Retinal pigment epithelial cell (primary cell): ENCODE data around the gene PRTFDC1.

ENCODE experiments used
- DNase-seq: peaks from one replicate; pipeline ENCODE4 v3.0.0-alpha.2; 2010; ENCODE audit warnings: low read depth
- H3K4me3 ChIP-seq: 2 replicates; pipeline ENCODE4 v1.5.1; 2011; ENCODE audit warnings: mild to moderate bottlenecking, low read length, control low read depth, moderate library complexity
- TF ChIP-seq, protein P1 (sequence below): conservative IDR thresholded peaks from 2 replicates; pipeline ENCODE4 v1.5.1; 2011; ENCODE audit warnings: low read depth, low read length, control low read depth, inconsistent platforms

Gene PRTFDC1

GRCh38 chr10:24912215-24912614, 40.2 kb downstream of the PRTFDC1 start:
- no peak overlapping the region for H3K4me3 ChIP-seq
- no peak for DNase-seq
- TF ChIP-seq, protein P1, sequence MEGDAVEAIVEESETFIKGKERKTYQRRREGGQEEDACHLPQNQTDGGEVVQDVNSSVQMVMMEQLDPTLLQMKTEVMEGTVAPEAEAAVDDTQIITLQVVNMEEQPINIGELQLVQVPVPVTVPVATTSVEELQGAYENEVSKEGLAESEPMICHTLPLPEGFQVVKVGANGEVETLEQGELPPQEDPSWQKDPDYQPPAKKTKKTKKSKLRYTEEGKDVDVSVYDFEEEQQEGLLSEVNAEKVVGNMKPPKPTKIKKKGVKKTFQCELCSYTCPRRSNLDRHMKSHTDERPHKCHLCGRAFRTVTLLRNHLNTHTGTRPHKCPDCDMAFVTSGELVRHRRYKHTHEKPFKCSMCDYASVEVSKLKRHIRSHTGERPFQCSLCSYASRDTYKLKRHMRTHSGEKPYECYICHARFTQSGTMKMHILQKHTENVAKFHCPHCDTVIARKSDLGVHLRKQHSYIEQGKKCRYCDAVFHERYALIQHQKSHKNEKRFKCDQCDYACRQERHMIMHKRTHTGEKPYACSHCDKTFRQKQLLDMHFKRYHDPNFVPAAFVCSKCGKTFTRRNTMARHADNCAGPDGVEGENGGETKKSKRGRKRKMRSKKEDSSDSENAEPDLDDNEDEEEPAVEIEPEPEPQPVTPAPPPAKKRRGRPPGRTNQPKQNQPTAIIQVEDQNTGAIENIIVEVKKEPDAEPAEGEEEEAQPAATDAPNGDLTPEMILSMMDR: no peak

GRCh38 chr10:24911029-24911428, 41.4 kb downstream of the PRTFDC1 start:
- TF ChIP-seq, protein P1: no peak
- no peak for DNase-seq
- no peak overlapping the region for H3K4me3 ChIP-seq

DNA sequence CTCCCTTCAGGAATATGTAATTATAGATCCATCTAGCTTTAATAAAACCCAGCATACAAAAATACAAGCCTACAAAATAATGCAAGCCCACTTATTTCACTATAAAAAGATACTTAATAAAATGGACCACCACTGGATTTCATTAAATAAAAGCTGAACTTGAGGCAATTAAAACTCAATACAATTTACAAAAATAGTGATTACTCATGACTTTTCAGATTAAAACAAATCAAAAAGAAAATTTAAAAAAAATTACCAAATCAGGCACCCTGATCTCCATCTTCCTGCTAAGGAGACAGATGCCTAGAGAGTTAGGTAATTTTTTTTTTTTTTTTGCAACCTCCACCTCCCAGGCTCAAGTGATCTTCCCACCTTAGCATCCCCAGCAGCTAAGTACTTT, 41.8 kb downstream of the PRTFDC1 start:
- TF ChIP-seq, protein P1: no peak
- H3K4me3 ChIP-seq: no peak overlapping the region
- DNase-seq: no peak

DNA sequence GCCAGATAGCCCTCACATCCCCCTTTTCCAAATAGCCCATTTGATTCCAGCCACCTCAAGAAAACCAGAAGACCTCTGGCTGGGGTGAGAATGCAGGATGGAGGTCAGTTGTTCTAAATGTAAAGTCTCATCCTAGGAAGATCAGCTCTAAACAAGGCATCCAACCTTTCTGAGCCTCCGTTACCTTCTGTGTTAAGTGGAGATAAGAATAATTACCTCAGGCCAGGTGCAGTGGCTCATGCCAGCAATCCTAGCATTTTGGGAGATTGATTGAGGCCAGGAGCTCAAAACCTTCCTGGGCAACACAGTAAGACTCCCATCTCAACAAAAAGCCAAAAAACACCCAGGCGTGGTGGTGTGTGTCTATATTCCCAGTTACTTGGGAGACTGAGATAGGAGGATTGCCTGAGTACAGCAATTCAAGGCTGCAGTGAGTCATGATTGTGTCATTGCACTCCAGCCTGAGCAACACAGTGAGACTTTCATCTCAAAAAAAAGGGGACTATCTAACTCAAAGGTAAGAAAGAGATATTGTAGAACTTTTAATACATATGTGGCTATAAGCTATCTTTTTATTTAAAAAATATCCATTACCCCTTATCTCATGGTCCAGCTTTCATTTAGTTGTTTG, 43.5 kb downstream of the PRTFDC1 start:
- DNase-seq: no peak
- TF ChIP-seq, protein P1: no peak

GRCh38 chr10:24907956-24908355, 44.5 kb downstream of the PRTFDC1 start:
- H3K4me3 ChIP-seq: no peak overlapping the region
- no peak for DNase-seq
- TF ChIP-seq, protein P1: no peak

More for the DNA sequence above, 43.5 kb downstream of the PRTFDC1 start:
- H3K4me3 ChIP-seq: no peak overlapping the region

- H3K4me3 ChIP-seq: no peak overlapping the region
- TF ChIP-seq, protein P1: no peak
- DNase-seq: no peak
These were observed 46.0 kb downstream of the PRTFDC1 start for GRCh38 chr10:24906372-24906771.

DNA sequence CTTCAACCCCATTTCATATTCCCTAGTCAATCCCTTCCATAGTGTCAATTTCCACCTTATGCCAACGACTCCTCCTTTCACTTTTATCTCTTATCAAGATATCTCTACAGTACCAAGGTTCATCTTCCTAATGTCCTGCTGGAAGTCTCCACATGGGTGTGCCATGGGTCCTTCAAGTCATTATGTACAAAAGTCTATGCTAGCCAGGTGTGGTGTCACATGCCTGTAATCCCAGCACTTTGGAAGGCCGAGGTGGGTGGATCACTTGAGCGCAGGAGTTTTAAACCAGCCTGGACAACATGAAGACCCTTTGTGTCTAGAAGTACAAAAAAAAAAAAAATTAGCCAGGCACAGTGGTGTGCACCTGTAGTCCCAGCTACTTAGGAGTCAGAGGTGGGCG, 47.6 kb downstream of the PRTFDC1 start:
- H3K4me3 ChIP-seq: no peak overlapping the region
- TF ChIP-seq, protein P1: no peak
- no peak for DNase-seq
